Activated CD8-positive, alpha-beta T cell treated with anti-CD3 and anti-CD28 coated beads for 36 hours (primary cell): ENCODE measurements around the gene LGALS8. TPM values are rescaled to one million over a fixed set of nuclear protein-coding genes. Genes with fewer than 3 reads are reported as not detected.
A peak's percentile ranks its signal among the peaks of the same experiment; 100 is the strongest.

Experiments
- ATAC-seq: fragments of 200-7000 bp; cut with Tn5 transposase; one replicate; pipeline ENCODE4 v1.10.0; 2021; ENCODE audit warnings: mild to moderate bottlenecking, moderate library complexity
- CTCF ChIA-PET: fragments of 350-600 bp; sonication (Branson Sonifier 250); formaldehyde crosslinking; loops from one replicate; lab custom pipeline; 2021; ENCODE audit warnings: antibody characterized with exemption; lab: Charles Lee
- POLR2A ChIA-PET: fragments of 350-600 bp; sonication (Branson Sonifier 250); formaldehyde crosslinking; loops from one replicate; lab custom pipeline; 2021; ENCODE audit warnings: antibody characterized with exemption; lab: Charles Lee
- DNase-seq: peaks from one replicate; pipeline ENCODE4 v3.0.0-alpha.2; 2020
- H3K27ac Mint-ChIP-seq: one replicate; pipeline ENCODE4 v1.8.0; 2021; ENCODE audit warnings: mild to moderate bottlenecking, mixed read lengths
- H3K27me3 Mint-ChIP-seq: one replicate; pipeline ENCODE4 v1.8.0; 2021; ENCODE audit warnings: mixed read lengths
- H3K36me3 Mint-ChIP-seq: one replicate; pipeline ENCODE4 v1.8.0; 2021; ENCODE audit warnings: low read depth, mixed read lengths
- H3K4me1 Mint-ChIP-seq: one replicate; pipeline ENCODE4 v1.8.0; 2021; ENCODE audit warnings: low read depth, mixed read lengths
- H3K4me3 Mint-ChIP-seq: one replicate; pipeline ENCODE4 v1.8.0; 2021; ENCODE audit warnings: mild to moderate bottlenecking, moderate library complexity, mixed read lengths
- H3K9me3 Mint-ChIP-seq: one replicate; pipeline ENCODE4 v1.8.0; 2021; ENCODE audit warnings: mixed read lengths
- CTCF ChIP-seq: fragments of 200-600 bp; IDR thresholded peaks from one replicate; pipeline ENCODE4 v1.8.0; 2022; ENCODE audit warnings: antibody characterized with exemption, mild to moderate bottlenecking
- intact Hi-C: fragments of 100-400 bp; cut with micrococcal nuclease; formaldehyde crosslinking; loops from one replicate; pipeline ENCODE4 v1.10.0; 2022
- total RNA-seq, 2 experiments: library from RNA; stranded (reverse); gene quantifications; one replicate each; pipeline ENCODE4 v1.2.3, GENCODE V29; 2021

Gene LGALS8
- total RNA-seq, result 10 to 100 TPM; 87.3 to 89.3 TPM

DNA sequence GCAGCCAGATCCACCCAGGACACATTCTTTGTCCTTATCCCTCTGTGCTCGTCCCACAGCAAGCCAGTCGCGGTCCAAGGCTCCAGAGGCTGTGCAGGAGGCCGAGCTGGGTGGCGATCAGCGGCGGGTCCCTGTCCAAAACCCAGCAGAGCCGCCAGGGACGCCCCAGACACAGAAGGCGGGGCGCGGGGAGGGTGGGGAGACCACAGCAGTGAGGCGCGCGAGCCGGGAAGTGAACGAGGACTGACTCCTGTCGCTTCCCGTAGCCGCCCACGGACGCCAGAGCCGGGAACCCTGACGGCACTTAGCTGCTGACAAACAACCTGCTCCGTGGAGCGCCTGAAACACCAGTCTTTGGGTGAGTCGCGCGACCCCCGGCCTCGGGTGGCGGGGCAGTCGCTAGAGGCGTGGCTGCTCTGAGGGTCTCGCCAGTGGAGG lies at the start of gene LGALS8:
TSS of gene LGALS8 (plus strand) at position 279 of the 438 bp plus-strand sequence. CDS start 2,089 bp downstream, outside the sequence.
- H3K27me3 Mint-ChIP-seq, result no peaks in the 10 kb centered on the region
- peaks cover 13% of the 10 kb centered on the region for H3K4me1 Mint-ChIP-seq
- TF ChIP-seq CTCF, result no peak
- H3K9me3 Mint-ChIP-seq, result no peaks in the 10 kb centered on the region
- peaks cover 17% of the 10 kb centered on the region for H3K36me3 Mint-ChIP-seq
- peak within 1 kb of the TSS; percentile 97 for H3K27ac Mint-ChIP-seq
- peak; percentile 92 for DNase-seq
- peak; percentile 80 for ATAC-seq
- ChIA-PET CTCF (no interaction called here), POLR2A (interaction anchor here (0.6 to 1.0 kb wide), 2 partner anchors 81 to 165 kb away, joined by 3 read pairs; no protein-coding TSS in a partner anchor)
- peak within 1 kb of the TSS; percentile 84 for H3K4me3 Mint-ChIP-seq
- intact Hi-C loops, result loop anchor here (10.0 kb wide), 1 partner anchor 419 kb away; no protein-coding TSS in a partner anchor

- DNase-seq (no peak), ATAC-seq (no peak)
- peaks cover 3% of the 10 kb centered on the region for H3K27me3 Mint-ChIP-seq
- H3K4me3 Mint-ChIP-seq, result no peak overlapping the region
- H3K9me3 Mint-ChIP-seq, result no peaks in the 10 kb centered on the region
- no peaks in the 10 kb centered on the region for H3K36me3 Mint-ChIP-seq
- intact Hi-C loops, result no loop called here
- ChIA-PET CTCF (no interaction called here), POLR2A (interaction anchor here (0.6 kb wide), 1 partner anchor 386 kb away, joined by 3 read pairs; no protein-coding TSS in a partner anchor)
- no peak overlapping the region for H3K27ac Mint-ChIP-seq
- no peak for TF ChIP-seq CTCF
- H3K4me1 Mint-ChIP-seq, result peaks cover under 1% of the 10 kb centered on the region
Observed at GRCh38 chr1:236476019-236476418, 47.8 kb upstream of the LGALS8 start.

- Mint-ChIP-seq H3K27me3 (peaks cover 3% of the 10 kb centered on the region), H3K9me3 (no peaks in the 10 kb centered on the region), H3K4me1 (no peaks in the 10 kb centered on the region), H3K36me3 (no peaks in the 10 kb centered on the region), H3K4me3 (no peak overlapping the region), H3K27ac (no peak overlapping the region)
- ATAC-seq, result no peak
- CTCF ChIA-PET, result no interaction called here
- no peak for TF ChIP-seq CTCF
- intact Hi-C loops, result no loop called here
- no peak for DNase-seq
- POLR2A ChIA-PET, result no interaction called here
Observed at GRCh38 chr1:236480758-236481436, 42.9 kb upstream of the LGALS8 start.

GRCh38 chr1:236484310-236484971 lies 39.3 kb upstream of the LGALS8 start:
- DNase-seq (no peak), ATAC-seq (no peak)
- no peak for TF ChIP-seq CTCF
- intact Hi-C loops, result no loop called here
- H3K27ac Mint-ChIP-seq, result no peak overlapping the region
- POLR2A ChIA-PET, result no interaction called here
- H3K27me3 Mint-ChIP-seq, result no peaks in the 10 kb centered on the region
- no peaks in the 10 kb centered on the region for H3K36me3 Mint-ChIP-seq
- no peaks in the 10 kb centered on the region for H3K9me3 Mint-ChIP-seq
- H3K4me1 Mint-ChIP-seq, result peaks cover 2% of the 10 kb centered on the region
- CTCF ChIA-PET, result interaction anchor here (0.9 kb wide), 1 partner anchor 12 kb away, joined by 3 read pairs; no protein-coding TSS in a partner anchor
- H3K4me3 Mint-ChIP-seq, result no peak overlapping the region
